Astrocyte of the cerebellum (primary cell): Measurements from ENCODE around the gene ATP6V0C.
A peak's percentile ranks its signal among the peaks of the same experiment; 100 is the strongest.
"Not testable (repeated sequence)": the region's sequence is repeated elsewhere in the genome, so short reads cannot be mapped to it uniquely, and the experiment has no call there.

Experiments
- DNase-seq: peaks from one replicate; pipeline ENCODE4 v3.0.0-alpha.2; 2011; ENCODE audit warnings: low read depth
- H3K4me3 ChIP-seq: 2 replicates; pipeline ENCODE4 v1.5.1; 2011; ENCODE audit warnings: mild to moderate bottlenecking, low read depth, low read length, moderate library complexity
- in situ Hi-C: cut with HindIII; loops from 2 replicates; pipeline ENCODE4 v1.10.0; 2017; ENCODE audit warnings: low sequenced_read_pairs
- TF ChIP-seq, protein P1 (sequence below): IDR thresholded peaks from 2 replicates; pipeline ENCODE4 v1.5.1; 2012; ENCODE audit warnings: low read length, low read depth, moderate library complexity, mild to moderate bottlenecking; ENCODE audit errors: missing control alignments

ATP6V0C gene

DNA sequence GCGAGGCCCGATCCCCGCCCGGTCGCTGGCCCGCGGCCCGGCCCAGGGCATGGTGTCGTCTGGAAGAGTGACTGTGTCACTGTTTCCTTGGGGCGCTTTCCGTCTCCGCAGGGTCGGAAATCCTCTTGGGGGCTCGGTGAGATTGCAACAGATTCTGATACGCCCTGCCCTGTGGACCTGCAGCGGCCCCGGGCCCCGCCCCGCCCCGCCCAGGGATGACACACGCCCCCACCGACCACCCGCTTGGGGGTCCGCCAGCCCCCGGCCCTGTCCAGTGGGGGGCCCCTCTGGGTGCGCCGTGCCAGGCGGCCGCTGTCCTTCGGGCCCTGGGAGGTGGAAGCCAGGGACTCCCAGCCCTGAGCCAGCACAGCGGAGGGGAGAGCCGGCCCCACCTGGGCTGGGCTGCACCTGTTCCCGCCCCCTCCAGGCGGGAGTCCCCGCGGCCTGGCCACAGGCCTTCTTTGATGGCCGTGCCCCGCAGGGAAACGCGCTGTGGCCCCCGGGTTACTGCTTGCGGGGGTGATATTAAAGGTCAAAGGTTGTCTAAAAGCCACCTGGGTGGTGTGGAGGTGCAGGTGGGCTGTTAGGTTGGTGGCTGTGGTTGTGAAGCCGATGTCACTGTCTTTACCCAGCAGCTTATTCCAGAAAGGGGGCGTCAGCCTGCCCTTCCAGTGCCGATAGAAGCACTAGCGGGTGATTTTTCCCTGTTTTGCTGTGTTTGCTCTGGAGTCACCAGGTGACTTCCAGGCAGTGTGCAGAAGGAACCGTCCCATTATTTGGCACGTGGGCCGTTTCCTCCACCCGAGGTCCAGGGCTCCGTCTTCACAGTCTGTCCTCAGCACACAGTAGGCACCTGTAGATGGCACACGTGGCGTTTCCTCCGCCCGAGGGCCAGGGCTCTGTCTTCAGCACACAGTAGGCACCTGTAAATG lies 38.1 kb upstream of the ATP6V0C start:
- DNase-seq, result no peak
- in situ Hi-C loops, result no loop called here
- H3K4me3 ChIP-seq, result peak overlapping the region; percentile 65
- TF ChIP-seq, protein P1, sequence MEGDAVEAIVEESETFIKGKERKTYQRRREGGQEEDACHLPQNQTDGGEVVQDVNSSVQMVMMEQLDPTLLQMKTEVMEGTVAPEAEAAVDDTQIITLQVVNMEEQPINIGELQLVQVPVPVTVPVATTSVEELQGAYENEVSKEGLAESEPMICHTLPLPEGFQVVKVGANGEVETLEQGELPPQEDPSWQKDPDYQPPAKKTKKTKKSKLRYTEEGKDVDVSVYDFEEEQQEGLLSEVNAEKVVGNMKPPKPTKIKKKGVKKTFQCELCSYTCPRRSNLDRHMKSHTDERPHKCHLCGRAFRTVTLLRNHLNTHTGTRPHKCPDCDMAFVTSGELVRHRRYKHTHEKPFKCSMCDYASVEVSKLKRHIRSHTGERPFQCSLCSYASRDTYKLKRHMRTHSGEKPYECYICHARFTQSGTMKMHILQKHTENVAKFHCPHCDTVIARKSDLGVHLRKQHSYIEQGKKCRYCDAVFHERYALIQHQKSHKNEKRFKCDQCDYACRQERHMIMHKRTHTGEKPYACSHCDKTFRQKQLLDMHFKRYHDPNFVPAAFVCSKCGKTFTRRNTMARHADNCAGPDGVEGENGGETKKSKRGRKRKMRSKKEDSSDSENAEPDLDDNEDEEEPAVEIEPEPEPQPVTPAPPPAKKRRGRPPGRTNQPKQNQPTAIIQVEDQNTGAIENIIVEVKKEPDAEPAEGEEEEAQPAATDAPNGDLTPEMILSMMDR, result no peak

DNA sequence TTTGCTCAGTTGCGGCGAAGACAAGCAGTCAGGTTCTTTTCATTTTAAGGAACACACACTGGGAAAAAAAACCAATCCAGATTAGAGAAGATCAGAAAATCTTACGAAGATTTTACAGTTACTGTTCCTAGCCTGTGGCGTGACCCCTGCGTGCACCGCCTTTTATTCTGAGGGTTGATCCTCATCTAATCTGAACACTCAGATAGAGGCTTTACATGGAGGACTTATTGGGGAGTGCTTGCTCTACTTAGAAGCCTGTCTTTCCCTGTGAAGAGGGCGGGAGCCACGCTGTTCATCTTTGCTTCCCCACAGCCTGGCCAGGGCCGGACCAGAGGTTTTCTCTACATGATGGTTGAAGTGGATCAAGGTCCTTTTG lies 37.4 kb upstream of the ATP6V0C start:
- no peak for DNase-seq
- in situ Hi-C loops, result no loop called here
- TF ChIP-seq, protein P1, result no peak
- no peak overlapping the region for H3K4me3 ChIP-seq

DNA sequence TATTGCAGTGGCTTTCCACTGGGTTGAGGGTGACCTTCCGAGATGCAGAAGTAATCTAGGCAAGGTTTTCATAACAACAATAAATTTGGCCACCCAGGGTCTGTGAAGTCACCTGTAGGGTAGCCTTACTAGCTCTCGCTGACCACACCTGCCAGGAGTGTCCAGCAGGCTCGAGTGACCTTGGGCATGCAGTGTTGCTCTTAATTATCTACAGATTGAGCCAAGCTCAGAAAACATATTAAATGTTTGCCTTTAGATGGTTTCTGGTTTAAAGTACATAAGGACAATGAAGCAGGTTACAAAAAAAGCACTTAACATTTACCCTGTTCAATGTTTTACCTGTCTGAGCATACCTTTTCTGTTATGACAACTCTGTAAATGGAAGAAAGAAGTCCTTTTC lies 37.0 kb upstream of the ATP6V0C start:
- DNase-seq, result no peak
- TF ChIP-seq, protein P1, result no peak
- H3K4me3 ChIP-seq, result no peak overlapping the region
- in situ Hi-C loops, result no loop called here

DNA sequence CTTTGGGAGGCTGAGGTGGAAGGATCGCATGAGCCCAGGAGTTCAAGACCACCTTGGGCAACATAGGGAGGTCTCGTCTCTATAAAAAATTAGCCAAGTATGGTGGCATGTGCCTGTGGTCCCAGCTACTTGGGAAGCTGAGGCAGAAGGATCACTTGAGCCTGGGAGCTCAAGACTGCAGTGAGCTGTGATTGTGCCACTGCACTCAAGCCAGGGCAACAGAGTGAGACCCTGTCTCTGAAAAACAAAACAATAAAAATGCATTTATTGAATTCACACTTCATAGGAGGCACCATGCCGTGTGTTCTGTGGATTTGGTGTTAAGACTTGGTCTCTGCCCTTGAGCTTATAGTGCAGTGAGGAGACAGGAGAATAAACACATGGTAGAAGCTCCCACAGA lies 36.4 kb upstream of the ATP6V0C start:
- in situ Hi-C loops, result no loop called here
- H3K4me3 ChIP-seq, result no peak overlapping the region
- TF ChIP-seq, protein P1, result no peak
- DNase-seq, result no peak

DNA sequence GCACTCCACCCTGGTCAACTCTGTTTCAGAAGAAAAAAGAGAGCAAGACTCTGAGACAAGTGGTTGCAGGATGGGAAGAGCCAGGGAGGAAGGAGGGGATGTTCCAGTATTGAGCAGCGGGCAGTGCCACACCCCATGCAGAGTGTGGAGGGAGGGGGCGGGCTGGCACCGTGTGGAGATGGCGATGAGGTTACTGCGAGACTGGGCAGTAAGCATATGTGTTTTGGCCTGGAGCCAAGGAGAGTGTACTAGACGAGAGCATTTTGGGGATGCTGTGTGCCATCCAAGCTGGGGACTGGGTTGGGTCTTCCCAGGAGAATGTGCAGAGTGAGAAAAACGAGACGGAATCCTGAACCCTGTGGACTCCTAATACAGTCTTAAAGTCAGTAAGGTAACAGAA lies 35.5 kb upstream of the ATP6V0C start:
- in situ Hi-C loops, result no loop called here
- no peak overlapping the region for H3K4me3 ChIP-seq
- no peak for DNase-seq
- TF ChIP-seq, protein P1, result no peak

DNA sequence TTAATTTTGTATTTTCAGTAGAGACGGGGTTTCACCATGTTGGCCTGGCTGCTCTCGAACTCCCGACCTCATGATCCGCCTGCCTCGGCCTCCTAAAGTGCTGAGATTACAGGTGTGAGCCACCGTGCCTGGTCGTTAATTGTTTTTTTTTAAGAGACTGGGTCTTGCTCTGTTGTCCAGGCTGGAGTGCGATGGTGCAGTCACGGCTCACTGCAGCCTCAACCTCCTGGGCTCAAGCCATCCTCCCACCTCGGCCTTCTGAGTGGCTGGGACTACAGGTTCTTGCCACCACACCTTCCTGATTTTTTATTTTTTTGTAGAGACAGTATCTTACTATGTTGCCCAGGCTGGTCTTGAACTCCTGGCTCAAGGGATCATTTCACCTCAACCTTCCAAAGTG lies 33.8 kb upstream of the ATP6V0C start:
- DNase-seq, in situ Hi-C loops, H3K4me3 ChIP-seq: not testable (repeated sequence)

DNA sequence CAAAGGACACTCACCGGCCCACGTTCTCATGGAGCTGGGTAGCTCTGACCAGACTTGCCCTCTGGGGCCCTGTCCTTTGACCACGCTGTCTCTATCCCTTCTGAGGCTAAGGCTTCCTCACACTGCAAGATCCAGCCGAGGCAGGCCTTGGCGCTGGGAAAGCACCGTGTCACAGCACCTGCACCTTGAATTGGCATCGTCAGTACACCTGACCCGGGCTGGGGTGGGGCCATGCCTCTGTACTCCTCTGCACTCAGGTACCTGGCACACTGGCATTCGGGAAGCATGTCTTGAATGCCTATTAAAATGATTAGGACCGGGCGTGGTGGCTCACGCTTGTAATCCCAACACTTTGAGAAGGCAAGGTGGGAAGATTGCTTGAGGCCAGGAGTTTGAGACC lies 32.8 kb upstream of the ATP6V0C start:
- H3K4me3 ChIP-seq, result no peak overlapping the region
- TF ChIP-seq, protein P1, result no peak
- DNase-seq, result no peak
- in situ Hi-C loops, result no loop called here
